Activated T-cell treated with anti-CD3 and anti-CD28 coated beads, Interleukin-2, amount 50 U/mL, for 72 hours (primary cell): Measurements from ENCODE around the gene RRM2. TPM values are rescaled to one million over a fixed set of nuclear protein-coding genes. Genes with fewer than 3 reads are reported as not detected.
A peak's percentile ranks its signal among the peaks of the same experiment; 100 is the strongest.
"Not testable (repeated sequence)": the region's sequence is repeated elsewhere in the genome, so short reads cannot be mapped to it uniquely, and the experiment has no call there.

Experiments
- ATAC-seq, 2 donors: fragments of 150-1000 bp; cut with Tn5 transposase; replicated peaks in 1 of 2; 2 replicates each; pipeline ENCODE4 v1.10.0; 2021; ENCODE audit warnings: moderate library complexity in 2 of 2, mild to moderate bottlenecking in 1 of 2
- DNase-seq, 2 donors: peaks; one replicate each; pipeline ENCODE4 v3.0.0; 2021 to 2022; ENCODE audit warnings: mixed read lengths in 1 of 2
- H3K27ac Mint-ChIP-seq: one replicate; pipeline ENCODE4 v1.8.0; 2022; ENCODE audit warnings: mild to moderate bottlenecking, moderate library complexity, mixed read lengths
- H3K27me3 Mint-ChIP-seq: one replicate; pipeline ENCODE4 v1.8.0; 2022; ENCODE audit warnings: low read depth, mixed read lengths
- H3K36me3 Mint-ChIP-seq, 2 donors: one replicate each; pipeline ENCODE4 v1.8.0; 2022; ENCODE audit warnings: mixed read lengths in 2 of 2, mild to moderate bottlenecking in 1 of 2; ENCODE audit not compliant: insufficient read depth in 2 of 2
- H3K4me1 Mint-ChIP-seq: one replicate; pipeline ENCODE4 v1.8.0; 2022; ENCODE audit warnings: low read depth, mixed read lengths
- H3K4me3 Mint-ChIP-seq, 2 donors: one replicate each; pipeline ENCODE4 v1.8.0; 2022; ENCODE audit warnings: mild to moderate bottlenecking in 2 of 2, mixed read lengths in 2 of 2, moderate library complexity in 2 of 2
- H3K9me3 Mint-ChIP-seq, 2 donors: one replicate each; pipeline ENCODE4 v1.8.0; 2022; ENCODE audit warnings: mixed read lengths in 2 of 2
- total RNA-seq, 2 donors: library from RNA; stranded (reverse); gene quantifications; one replicate each; pipeline ENCODE4 v1.2.3, GENCODE V29; 2022

The RRM2 gene
- total RNA-seq, 2 donors from 2014 or later = 222 to 233 TPM

DNA sequence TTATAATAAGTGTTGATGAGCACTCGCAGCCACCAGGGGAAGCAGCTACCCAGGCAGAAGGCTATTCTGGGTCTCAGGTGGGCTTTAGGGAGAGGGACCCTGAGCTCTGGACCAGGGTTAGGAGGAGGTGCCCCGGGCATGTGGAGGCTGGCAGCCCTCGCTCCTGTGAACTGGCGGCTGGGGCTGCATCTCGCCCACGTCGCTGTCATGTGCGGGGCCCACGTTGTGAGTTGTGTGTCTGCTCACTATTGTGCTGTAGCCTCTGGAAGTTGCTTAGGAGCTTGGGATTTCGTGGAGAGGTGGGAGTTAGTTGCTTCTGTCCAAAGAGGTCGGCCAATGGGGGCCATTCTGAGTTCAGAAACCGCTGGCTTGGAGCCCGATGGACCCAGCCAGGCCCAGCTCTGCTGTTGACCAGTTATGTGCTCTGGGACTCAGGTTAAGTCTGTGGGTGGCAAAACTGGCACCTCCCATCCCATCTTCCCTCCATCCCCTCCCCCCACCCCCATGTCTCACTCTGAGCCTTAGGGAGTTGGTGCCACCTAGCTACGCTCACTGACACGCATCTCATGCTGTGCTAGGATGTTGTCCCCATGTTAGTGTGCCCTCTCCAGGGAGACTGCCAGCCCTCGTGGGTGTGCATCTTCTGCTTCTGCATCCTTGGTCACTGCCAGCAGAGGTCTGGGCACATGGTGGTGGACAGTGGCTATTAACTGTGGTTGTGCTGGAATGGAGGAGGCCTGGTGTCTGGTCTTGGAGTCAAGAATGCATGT, 18.5 kb downstream of the RRM2 start:
- no peak overlapping the region for H3K27ac Mint-ChIP-seq

DNA sequence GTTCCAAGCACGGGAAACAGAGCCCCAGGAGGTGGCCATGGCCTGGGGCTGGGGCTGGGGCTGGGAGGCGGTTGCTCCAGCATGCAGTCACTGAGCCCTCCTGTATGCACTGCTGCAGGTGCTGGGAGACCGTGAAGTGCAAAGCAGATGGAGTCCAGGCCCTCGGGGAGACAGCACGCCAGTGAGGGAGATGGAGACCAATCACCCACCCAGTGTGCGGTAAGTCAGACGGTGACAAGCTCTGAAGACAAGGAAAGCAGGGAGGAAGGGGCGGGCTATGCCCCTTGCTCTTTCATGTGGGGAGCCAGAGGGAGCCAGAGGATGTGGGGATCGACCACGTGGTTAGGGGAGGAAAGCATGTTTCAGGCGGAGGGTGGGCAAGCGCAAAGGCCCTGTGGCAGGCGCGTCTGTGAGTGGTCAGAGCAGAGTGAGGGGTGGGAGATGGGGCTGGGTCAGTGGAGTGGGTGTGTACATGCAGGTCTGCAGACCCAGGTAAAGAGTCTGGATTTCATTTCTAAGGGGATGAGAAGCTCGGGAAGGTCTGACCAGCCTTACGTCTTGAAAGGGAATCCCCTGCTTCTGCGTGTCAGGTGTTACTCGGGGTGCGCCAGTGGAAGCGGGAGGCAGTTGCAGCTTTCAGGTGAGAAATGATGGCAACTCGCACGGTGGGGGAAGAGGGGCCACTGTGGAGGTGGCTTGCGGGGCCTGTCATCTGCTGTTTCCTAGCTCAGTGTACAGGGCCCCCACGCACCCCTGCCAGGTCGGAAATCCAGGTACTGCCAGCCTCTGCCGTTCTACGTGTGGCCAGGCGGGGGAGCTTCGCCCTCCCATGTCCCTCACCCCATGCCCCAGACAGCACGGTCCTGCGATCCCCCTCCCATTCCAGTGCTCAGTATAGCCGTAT, 19.4 kb downstream of the RRM2 start:
- DNase-seq (peak; percentile 35 to 36), ATAC-seq (peak; percentile 35 to 51)
- Mint-ChIP-seq H3K36me3 (peaks cover 7 to 32% of the 10 kb centered on the region in 2 donors), H3K4me1 (peaks cover 24% of the 10 kb centered on the region), H3K27me3 (no peaks in the 10 kb centered on the region), H3K9me3 (no peaks in the 10 kb centered on the region), H3K27ac (no peak overlapping the region), H3K4me3 (no peak overlapping the region)

More for the DNA sequence above, 18.5 kb downstream of the RRM2 start:
- DNase-seq (no peak), ATAC-seq (no peak)
- Mint-ChIP-seq H3K4me1 (peaks cover 24% of the 10 kb centered on the region), H3K9me3 (no peaks in the 10 kb centered on the region), H3K36me3 (peaks cover 7 to 34% of the 10 kb centered on the region in 2 donors), H3K4me3 (no peak overlapping the region), H3K27me3 (no peaks in the 10 kb centered on the region)

DNA sequence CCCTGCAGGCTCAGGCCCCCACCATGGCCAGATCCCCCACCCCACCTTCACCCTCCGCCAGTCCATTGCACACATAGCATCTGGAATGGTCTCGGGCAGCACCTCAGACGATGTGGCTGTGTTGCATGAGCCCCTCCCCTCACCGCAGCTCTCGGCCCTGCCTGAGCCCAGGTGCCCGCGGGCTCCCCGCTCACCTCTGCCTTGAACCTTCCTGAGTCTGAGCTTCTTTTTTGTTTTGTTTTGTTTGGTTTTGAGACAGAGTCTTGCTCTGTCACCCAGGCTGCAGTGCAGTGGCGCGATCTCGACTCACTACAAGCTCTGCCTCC, 20.1 kb downstream of the RRM2 start:
- no peak for ATAC-seq

DNA sequence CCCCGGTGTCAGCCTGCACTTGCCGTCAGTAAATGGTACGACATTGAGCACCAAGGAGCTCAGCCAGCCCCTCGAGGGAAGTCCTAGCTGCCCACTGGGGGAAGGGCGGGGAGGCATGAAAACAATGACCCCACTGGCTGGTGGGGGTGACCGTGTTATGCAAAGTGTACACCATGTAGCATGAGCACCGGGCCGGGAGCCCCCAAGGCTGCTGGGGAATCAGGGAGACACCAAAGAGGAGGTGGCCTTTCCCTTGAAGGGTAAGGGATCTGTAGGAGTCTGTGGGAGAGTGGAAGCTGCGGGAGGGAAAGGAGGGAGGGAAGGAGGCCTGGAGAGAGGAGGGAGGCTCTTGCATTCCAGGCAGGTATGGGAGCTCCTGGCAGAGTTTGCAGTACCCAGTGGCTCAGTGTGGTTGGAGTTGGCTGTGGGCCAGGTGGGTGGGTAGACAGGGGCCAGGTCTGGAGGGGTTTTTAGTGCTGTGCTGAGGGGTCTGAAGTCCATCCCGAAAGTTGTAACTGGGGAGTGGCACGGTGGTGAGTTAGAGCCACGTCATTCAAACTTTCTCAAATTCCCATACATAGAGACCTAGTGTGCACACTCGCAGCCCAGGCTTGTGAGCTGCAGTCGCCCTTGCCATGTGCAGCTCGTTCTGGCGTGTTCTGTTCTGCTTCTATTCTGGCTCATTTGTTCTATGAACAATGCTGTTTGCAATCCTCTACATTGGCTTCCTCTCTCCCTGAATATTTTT, 22.4 kb downstream of the RRM2 start:
- Mint-ChIP-seq H3K4me3 (no peak overlapping the region), H3K4me1 (peaks cover 27% of the 10 kb centered on the region), H3K27me3 (no peaks in the 10 kb centered on the region), H3K9me3 (no peaks in the 10 kb centered on the region), H3K27ac (peak overlapping the region; percentile 22), H3K36me3 (peaks cover 11 to 48% of the 10 kb centered on the region in 2 donors)
- ATAC-seq = no peak
- no peak for DNase-seq

More for the DNA sequence above, 20.1 kb downstream of the RRM2 start:
- Mint-ChIP-seq H3K4me1 (peaks cover 24% of the 10 kb centered on the region), H3K27me3 (no peaks in the 10 kb centered on the region), H3K4me3 (no peak overlapping the region), H3K36me3 (peaks cover 7 to 32% of the 10 kb centered on the region in 2 donors), H3K27ac (no peak overlapping the region), H3K9me3 (no peaks in the 10 kb centered on the region)
- no peak for DNase-seq

DNA sequence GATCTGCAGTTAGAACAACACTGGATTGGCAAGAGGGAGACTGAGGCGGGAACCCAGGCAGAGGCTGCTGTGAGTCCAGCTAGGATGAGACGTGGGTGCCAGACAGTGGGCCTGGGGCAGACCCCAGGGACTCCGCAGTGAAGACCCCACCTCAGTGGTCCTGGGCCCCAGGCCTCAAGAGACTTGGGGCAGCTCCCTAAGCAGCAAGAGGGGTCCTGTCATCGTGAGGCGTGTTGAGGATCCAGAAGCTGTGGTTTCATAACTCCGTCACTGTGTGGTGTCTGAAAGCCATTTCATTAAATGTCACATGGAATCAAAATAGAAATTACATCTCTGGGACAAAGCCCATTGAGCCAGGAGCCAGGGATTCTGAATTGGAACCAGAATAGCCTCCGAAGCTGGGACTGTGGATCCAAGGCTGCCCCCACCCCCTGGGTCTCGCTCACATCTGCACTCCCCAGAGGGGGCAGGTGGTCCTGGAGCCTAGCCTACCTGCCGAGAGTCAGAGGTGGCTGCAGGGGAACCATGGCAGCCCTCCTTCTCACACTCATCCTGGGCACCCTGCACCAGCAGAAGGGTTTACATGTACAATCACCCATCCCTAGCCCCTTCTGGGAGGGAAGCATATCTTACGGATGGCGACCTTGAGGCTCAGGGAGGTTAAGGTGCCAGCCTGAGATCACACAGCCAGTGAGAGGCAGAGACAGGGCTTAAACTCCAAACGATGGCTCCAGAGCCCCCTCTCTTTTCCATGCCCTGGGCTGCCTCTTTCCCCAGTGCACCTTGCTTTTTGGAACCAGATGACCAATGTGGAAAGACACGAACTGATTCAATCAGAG, 23.2 kb downstream of the RRM2 start:
- Mint-ChIP-seq H3K36me3 (peaks cover 14 to 46% of the 10 kb centered on the region in 2 donors), H3K27ac (peak overlapping the region; percentile 22), H3K4me3 (no peak overlapping the region), H3K4me1 (peaks cover 22% of the 10 kb centered on the region), H3K27me3 (no peaks in the 10 kb centered on the region), H3K9me3 (no peaks in the 10 kb centered on the region)
- ATAC-seq (no peak), DNase-seq (no peak)

DNA sequence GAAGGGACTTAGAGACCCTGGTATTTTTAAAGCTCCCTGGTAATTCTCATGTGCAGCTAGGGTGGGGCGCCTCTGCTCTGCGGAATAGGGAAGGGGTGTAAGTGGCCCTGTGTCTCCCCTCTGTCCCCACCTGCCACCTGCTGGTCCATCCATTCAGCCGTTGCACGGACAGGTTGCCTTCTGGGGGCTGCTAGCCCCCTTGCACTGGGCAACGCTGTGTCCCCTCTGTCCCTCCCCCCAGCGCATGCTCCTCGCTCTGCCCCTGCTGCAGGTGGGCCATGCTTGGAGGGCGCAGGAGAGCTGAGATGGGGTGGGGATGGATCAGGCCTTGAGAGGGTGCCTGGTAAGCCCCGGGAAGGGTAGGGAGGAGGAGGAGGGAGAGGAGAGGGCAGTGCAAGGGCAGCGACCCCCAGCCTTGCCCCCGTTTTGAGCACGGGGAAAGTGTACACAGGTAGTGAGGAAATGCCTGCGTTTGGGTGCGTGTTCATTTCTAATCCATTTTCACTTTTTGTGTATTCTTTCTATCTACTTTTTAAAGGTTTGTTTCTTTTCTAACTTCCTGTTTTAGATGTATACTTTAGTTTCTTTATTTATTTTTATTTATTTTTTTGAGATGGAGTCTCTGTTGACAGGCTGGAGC, 23.9 kb downstream of the RRM2 start:
- ATAC-seq (no peak), DNase-seq (no peak)
- H3K27ac Mint-ChIP-seq = no peak overlapping the region
- no peaks in the 10 kb centered on the region for H3K27me3 Mint-ChIP-seq
- H3K9me3 Mint-ChIP-seq = no peaks in the 10 kb centered on the region
- peaks cover 11 to 47% of the 10 kb centered on the region in 2 donors for H3K36me3 Mint-ChIP-seq
- H3K4me1 Mint-ChIP-seq = peaks cover 19% of the 10 kb centered on the region
- H3K4me3 Mint-ChIP-seq = no peak overlapping the region

DNA sequence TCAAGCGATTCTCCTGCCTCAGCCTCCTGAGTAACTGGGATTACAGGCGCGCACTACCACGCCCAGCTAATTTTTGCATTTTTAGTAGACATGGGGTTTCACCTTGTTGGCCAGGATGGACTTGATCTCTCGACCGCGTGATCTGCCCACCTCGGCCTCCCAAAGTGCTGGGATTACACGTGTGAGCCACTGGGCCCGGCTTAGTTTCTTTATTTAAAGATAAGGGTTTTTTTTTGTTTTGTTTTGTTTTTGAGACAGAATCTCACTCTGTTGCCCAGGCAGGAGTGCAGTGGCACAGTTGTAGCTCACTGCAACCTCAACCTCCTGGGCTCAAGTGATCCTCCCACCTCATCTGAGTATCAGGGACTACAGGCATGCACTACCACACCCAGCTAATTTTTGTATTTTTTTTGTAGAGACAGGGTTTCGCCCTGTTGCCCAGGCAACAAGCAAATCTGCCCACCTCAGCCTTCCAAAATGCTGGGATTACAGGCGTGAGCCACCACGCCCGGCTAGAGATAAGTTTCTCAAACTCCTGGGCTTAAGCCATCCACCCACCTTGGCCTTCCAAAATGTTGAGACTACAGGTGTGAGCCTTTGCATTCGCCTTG, 24.6 kb downstream of the RRM2 start:
- not testable (repeated sequence) for H3K9me3 Mint-ChIP-seq

GRCh38 chr2:10148268-10148667, 25.7 kb downstream of the RRM2 start:
- ATAC-seq (no peak), DNase-seq (no peak)
- Mint-ChIP-seq H3K27me3 (no peaks in the 10 kb centered on the region), H3K4me3 (no peak overlapping the region), H3K4me1 (peaks cover 13% of the 10 kb centered on the region), H3K27ac (no peak overlapping the region), H3K36me3 (peaks cover 11 to 43% of the 10 kb centered on the region in 2 donors), H3K9me3 (no peaks in the 10 kb centered on the region)

More for the DNA sequence above, 24.6 kb downstream of the RRM2 start:
- H3K36me3 Mint-ChIP-seq = peaks cover 11 to 45% of the 10 kb centered on the region in 2 donors
- DNase-seq, ATAC-seq, H3K4me3 Mint-ChIP-seq, H3K27me3 Mint-ChIP-seq, H3K27ac Mint-ChIP-seq: not testable (repeated sequence)
- H3K4me1 Mint-ChIP-seq = peaks cover 13% of the 10 kb centered on the region

GRCh38 chr2:10149635-10150034, 27.1 kb downstream of the RRM2 start:
- H3K9me3 Mint-ChIP-seq = no peaks in the 10 kb centered on the region
- ATAC-seq = no peak
- H3K36me3 Mint-ChIP-seq = peaks cover 11 to 38% of the 10 kb centered on the region in 2 donors
- H3K4me1 Mint-ChIP-seq = peaks cover 13% of the 10 kb centered on the region
- no peak overlapping the region for H3K27ac Mint-ChIP-seq
- no peaks in the 10 kb centered on the region for H3K27me3 Mint-ChIP-seq
- DNase-seq = no peak
- H3K4me3 Mint-ChIP-seq = no peak overlapping the region

DNA sequence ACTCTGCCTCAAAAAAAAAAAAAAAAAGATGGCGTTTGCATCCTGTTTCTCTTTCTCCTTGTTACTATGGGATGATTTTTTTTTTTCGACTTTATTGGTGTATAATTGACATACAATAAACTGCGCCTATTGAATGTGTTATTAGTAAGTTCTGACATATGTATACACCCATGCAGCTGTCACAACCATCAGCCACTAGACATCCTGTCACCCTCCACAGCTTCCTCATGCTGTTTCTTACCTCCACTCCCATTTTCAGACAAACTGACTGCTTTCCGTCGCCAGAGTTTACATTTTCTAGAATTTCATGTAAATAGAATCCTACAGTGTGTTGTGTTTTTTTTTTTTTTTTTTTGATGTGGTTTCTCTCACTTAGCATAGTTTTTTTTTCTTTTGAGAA, 27.9 kb downstream of the RRM2 start:
- peaks cover 13% of the 10 kb centered on the region for H3K4me1 Mint-ChIP-seq
- H3K36me3 Mint-ChIP-seq = peaks cover 9 to 38% of the 10 kb centered on the region in 2 donors
- H3K9me3 Mint-ChIP-seq = no peaks in the 10 kb centered on the region
- DNase-seq = no peak
- no peak for ATAC-seq
- H3K27me3 Mint-ChIP-seq = no peaks in the 10 kb centered on the region
- no peak overlapping the region for H3K27ac Mint-ChIP-seq
- no peak overlapping the region for H3K4me3 Mint-ChIP-seq

- Mint-ChIP-seq H3K27me3 (no peaks in the 10 kb centered on the region), H3K36me3 (peaks cover 6 to 38% of the 10 kb centered on the region in 2 donors), H3K9me3 (no peaks in the 10 kb centered on the region), H3K4me1 (peaks cover 13% of the 10 kb centered on the region), H3K4me3 (no peak overlapping the region), H3K27ac (no peak overlapping the region)
- no peak for ATAC-seq
- no peak for DNase-seq
These were observed 28.9 kb downstream of the RRM2 start for GRCh38 chr2:10151462-10151861.
